NCI-H1930 (cell line): ENCODE results near the gene MOB1A.
"Not testable (repeated sequence)": the region's sequence is repeated elsewhere in the genome, so short reads cannot be mapped to it uniquely, and the experiment has no call there.

Experiments used
- DNase-seq, 2 experiments: peaks; one replicate each; lab custom pipeline; 2025; lab: John Stamatoyannopoulos, UW

Gene MOB1A

DNA sequence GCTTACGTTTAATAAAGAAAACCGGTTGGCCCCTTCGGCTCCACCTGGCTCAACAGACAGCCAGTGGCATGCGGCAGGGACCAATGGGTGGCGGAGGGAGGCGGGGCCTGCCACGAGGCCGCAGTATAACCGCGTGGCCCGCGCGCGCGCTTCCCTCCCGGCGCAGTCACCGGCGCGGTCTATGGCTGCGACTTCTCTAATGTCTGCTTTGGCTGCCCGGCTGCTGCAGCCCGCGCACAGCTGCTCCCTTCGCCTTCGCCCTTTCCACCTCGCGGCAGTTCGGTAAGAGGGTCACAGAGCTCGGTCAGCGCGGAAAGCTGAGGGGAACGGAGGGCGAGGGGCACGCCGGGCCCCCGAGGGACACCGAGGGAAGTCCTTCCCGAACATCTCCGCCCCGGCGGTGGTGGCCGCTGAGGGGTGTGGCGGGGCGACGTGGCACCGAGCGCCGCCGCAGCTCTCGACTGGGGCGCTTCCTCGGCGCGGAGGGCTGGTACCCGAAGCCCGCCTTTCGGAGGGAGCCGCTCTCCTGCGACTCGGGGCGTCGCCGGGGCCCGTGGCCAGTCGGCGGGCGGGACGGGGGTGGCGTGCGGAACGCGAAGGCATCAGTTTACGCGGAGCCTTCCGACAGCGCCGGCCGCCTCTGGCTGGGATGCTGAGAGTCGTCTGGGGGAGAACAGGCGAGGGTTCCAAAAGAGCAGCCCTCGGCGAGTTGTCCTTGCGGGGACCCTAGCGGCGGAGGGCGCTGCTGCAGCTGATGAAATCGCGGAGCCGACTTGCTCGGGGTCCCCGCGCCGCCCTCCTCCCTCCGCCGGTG is 20.0 kb upstream of the MOB1A start, which contains the start of gene MTHFD2:
TSS of gene MTHFD2 (plus strand) at position 155 of the 814 bp plus-strand sequence. CDS start at position 182, 27 bp downstream.
- peak; percentile 89 to 92 for DNase-seq

DNA sequence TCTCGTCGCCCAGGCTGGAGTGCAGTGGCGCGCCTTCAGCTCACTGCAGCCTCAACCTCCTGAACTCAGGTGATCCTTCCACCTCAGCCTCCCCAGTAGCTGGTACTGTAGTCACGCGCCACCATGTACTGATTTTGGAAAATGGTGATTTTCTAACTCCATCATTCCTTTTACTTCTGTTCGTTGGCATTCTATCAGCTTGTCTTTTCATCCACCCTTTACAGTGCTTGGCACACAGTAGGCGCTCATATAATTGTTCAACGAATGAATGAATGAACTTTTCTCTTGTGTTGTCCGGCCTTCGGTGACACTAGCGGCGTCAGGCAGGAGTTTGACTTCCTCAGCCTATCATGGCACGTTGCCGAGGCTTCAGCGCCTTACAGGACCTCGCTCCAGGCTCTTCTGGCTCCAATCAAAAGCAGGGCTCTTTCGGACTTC is 19.4 kb upstream of the MOB1A start:
- no peak for DNase-seq

DNA sequence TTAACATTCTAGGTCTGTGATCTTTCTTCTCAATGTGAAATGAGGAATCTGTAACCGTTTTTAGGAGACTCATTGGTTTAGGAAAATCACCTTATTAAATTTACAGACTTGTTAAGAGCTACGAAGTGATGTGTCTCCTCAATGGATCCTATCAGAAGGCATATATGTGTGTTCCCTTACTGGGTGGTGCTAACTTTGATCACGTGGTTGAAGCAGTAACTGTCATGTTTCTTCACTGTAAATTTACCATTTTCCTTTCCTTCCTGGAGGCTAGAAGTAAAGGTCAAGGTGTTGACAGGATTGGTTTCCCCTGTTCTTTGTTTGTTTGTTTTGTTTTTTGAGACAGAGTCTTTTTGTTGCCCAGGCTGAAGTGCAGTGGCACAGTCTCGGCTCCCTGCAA is 18.4 kb upstream of the MOB1A start:
- no peak for DNase-seq

DNA sequence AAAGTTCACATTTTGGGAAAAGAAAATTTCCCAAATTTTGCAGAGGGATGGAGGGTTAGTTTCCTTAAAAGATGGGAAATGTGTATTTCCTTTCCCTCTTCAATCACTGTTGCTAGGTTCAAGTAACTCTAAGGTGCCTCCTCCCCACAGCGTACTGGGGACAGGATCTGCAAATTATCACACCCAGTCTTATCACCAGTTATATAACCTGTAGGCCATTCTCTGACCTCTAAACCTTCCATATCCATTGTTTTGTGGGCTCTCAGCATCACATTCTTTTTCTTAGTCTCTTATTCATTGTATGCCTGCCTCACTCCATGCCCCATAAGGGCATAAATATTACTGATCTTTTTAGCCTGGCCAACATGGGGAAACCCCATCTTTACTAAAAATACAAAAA is 16.1 kb upstream of the MOB1A start:
- DNase-seq, result no peak

DNA sequence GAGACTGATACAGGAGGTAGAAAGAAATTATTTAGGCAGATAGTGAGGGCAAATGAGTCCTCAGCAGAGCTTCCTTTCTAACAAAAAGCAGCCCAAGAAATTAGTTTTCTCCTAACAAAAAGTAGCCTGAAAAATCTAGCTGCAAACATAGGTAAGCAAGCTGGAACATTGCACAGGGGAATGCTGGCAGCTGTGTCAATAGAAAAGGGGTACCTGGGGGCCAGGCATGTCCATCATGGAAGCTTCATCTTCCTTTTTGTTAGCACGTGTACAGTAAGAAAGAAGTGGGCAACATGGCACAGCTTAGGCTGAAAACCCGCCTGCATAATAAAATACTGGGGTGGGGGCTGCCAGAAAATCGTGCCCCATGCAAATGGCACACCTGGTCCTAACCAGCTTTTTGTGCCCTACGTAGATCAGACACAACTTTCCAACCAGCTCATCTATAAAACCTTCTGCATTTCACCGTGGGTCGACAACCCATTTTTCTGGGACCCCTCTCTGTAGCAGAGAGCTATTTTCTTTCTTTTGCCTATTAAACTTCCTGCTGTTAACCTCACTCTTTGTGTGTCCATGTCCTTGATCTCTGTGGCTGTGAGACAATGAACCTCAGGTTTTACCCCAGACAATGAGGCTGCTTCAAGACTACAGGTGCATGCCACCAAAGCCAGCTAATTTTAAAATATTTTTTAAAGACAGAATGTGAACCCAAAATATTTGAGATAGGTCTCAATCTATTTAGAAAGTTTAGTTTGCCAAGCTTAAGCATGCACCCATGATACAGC is 13.1 kb upstream of the MOB1A start:
- DNase-seq, result peak in 1 of 2 experiments; percentile 28

DNA sequence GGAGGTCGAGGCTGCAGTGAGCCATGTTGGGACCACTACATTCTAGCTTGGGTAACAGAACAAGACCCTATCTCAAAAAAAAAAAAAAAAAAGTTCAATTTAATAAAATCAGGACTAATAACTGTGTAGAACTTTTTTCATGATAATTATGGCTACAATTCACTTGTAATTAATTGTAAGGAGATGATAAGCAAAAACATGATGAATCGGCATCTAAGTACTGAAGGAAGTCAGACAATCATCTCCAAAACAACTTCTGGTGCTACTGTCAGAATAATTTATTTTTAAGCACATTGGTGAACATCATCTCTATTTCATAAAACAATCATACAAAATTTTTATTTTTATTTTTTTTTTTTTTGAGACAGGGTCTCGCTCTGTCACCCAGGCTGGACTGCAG is 10.0 kb upstream of the MOB1A start:
- no peak for DNase-seq

DNA sequence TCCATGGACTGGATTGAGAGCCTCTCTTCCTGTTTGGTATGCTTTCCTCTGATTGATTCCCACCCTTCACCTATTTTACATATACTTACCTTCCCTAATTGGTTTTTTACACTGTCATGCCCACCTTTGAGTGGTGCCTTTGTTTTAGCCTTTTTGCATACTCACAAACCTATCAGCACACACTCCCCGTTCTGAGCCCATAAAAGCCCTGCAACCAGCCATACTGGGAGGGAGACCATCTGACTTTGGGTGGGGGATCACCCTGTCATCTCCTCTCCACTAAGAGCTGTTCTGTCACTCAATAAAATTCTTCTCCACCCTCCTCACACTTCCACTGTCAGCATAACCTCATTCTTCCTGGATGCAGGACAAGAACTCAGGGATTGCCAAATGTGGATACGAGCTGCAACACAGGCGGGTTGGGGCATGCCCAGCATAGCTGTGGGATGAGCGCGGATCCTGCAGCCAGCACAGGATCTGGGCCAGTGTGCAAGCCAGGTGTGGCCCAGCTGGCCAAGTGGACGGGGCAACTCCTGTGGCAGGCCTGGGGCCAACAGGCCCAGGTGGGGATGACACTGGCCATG is 9.4 kb upstream of the MOB1A start:
- no peak for DNase-seq

DNA sequence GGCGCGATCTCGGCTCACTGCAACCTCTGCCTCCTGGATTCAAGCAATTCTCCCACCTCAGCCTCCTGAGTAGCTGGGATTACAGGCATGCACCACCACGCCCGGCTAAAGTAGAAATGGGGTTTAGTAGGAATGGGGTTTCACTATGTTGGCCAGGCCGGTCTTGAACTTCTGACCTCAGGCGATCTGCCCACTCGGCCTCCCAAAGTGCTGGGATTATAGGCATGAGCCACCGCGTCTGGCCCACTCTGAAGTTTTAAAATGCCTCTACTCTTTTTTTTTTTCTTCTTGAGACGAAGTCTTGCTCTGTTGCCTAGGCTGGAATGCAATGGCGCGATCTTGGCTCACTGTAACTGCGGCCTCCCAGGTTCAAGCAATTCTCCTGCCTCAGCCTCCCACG is 8.0 kb upstream of the MOB1A start:
- DNase-seq, result not testable (repeated sequence)

DNA sequence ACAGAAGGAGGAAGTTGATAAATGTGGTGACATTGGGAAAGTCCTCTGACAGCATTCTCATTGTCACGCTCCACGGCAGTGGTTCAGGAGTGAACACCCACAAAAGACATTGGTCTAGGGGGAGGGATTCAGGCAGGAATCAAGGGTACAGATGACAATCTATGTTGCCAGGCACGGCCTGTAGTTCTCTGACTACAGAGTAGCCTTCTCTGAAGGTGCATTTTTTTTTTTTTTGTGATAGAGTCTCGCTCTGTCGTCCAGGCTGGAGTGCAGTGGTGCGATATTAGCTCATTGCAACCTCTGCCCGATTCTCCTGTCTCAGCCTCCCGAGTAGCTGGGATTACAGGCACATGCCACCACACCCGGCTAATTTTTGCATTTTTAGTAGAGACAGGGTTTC is 7.4 kb upstream of the MOB1A start:
- no peak for DNase-seq

DNA sequence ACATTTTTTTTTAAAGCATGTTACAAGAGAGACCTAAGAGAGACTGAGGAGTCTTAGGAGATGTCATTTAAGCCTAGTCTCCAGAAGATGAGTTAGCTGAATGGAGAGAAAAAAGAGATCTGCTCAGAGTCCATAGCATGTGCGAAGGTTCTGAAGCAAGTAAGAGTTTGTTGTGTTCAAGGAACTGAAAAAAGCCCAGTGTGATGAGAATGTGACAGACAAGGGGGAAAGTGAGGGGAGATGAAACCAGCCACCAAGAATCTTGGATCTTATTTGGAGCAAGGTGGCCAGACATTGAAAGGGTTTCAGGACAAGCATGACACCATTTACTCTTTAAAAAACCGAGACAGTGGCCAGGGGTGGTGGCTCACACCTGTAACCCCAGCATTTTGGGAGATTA is 5.2 kb upstream of the MOB1A start:
- DNase-seq, result no peak

DNA sequence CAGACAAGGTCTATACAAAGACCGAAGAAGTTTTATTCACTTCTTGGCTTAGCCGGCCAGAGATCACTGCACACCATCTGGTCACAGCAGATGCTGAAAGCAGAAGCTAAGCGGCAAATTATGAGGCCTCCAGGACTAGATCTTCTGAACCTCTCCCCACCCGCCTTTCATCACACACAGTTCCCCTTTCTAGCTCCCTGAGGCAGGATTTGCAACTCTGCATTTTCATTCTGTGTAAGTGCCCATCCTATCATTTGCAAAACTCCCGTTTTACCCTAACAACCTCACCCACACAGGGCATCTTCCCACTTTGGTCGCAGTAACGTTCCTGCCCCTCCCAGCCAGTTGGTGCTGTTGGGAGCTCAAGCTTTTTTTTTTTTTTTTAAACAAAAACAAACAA is 3.1 kb upstream of the MOB1A start:
- no peak for DNase-seq

DNA sequence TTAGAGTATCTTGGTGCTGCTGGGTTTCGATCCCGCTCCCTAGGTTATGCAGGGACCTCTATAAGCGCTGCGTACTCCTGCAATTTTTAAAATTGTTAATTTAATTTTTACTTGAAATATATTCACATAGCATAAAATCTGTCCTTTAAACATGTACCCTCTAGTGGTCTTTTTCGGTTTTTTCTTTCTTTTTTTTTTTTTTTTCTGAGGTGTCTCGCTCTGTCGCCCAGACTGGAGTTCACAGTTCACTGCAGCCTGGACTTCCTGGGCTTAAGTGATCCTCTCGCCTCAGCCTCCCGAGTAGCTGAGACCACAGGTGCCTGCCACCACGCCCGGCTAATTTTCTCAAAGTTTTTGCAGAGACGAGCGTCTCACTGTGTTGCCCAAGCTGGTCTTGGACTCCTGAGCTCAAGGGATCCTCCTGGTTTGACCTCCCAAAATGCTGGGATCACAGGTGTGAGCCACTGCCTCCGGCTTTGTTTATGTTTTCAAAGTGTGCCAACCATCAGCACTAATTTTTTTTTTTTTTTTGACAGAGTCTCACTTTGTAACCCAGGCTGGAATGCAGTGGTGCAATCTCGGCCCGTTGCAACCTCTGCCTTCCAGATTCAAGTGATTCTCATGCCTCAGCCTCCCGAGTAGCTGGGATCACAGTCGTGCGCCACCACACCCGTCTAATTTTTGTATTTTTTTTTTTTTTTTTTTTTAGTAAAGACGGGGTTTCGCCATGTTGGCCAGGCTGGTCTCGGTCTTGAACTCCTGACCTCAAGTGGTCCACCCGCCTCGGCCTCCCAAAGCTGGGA is 585 bp upstream of the MOB1A start:
- DNase-seq, result no peak

DNA sequence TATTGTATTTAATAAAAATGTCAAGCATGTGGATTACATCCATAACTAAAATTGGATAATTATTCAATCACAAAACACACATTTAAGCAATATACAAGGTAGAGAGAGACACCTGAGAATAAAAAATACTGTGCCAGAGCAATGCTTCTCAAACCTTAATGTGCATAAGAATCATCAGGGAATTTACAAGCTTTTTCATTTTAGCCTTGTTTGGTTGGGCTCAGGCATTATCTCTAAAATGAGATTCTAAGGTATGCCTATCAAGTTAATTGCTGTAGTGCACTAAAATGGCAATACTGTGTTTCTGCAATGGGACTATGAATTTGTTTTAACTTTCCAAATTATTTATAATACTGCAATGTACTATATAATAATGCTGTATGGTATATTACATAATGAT is 983 bp downstream of the MOB1A start:
- DNase-seq, result no peak

DNA sequence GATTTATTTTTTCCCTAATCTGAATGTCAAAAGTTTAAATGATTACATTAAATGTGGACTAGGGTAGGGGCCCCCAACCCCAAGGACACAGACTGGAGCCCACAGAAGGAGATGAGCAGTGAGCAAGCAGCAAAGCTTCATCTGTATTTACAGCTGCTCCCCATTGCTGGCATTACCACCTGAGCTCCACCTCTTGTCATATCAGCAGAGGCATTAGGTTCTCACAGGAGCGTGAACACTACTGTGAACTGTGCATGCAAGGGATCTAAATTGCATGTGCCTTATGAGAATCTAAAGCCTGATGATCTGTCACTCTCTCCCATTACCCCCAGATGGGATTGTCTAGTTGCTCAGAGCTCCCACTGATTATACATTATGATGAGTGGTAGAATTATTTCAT is 3.8 kb downstream of the MOB1A start:
- no peak for DNase-seq

DNA sequence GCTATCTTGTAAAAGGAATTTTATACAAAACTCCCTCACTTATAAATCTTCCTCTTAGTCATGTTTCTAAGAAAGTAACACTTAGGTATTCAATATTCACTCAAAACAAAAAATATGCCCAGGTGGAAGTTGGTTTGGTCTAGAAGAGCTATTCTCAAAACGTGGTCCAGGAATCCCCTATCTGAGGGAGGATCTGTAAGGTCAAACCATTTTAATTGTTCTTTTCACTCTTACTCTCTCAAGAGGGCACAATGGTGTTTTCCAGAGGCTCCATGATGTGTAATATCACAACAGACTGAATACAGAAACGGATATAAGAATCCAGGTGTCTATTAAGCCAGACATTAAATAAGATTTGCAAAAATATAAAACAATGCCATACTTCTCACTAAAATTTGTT is 9.9 kb downstream of the MOB1A start:
- DNase-seq, result no peak

DNA sequence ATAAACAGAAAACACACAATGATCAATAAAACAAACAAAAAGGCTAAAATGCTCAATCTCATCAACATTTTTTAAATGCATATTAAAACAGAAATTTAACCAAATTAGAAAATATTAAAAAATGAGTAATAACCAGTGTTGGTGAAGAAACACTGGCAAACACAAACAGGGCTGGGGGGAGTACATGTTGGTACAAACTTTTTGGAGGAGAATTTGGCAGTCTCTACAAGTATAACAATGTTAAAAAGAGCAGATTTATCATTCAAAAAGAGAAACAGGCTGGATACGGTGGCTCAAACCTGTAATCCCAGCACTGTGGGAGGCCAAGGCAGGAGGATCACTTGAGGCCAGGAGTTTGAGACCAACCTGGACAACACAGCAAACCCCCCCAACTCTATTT is 13.9 kb downstream of the MOB1A start:
- no peak for DNase-seq

DNA sequence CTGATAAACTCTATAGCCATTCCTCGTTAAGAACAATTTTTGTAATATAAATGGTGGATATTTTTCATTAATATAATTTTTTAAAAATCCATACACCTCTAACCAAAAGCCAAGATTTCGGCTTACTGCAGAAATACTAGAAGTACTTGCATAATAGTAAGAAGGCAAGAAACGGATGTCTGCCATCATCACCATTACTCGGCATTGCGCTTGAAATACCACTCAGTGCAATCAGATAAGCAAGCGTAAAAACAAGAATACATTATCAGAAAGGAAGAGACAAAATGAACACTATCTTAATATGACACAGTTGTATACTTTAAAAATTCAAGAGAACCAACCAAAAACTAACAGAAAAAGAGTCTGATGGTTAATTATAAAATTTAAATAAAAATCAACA is 15.7 kb downstream of the MOB1A start:
- no peak for DNase-seq

DNA sequence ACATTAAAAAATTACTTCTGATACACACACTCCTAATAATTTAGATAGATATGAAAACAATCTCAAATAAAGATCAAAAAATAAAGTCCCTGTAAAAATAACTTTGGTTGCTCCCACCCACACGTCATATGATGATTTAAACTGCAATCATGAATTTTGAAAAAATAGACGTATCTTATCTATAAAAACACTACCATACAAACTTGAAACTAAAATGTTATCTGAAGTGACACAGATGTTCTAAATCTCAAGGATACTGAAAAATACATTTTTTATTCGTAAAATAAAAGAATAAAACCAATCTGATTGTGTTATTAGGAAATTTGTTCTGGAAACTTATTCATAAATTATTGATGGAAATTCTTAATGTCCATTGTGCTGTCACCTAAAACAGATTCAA is 22.8 kb downstream of the MOB1A start:
- no peak for DNase-seq

DNA sequence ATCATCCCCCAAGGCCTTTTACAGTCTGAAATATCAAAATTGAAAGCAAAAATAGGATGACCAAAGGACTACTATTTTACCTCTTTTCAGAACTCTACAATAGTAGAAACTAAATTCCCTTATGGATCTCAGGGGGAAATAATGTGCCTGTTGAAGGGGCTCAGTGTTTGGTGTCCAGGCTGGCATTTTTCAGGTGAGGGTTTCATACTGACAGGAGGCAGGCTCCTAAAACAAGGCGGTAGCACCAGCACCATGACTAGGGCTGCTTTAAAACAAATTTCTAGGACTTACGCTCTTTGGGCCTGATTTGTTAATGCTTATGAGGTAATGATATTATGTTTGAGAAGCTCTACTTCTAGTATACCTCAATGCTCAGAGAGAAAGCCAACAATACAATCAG is 25.7 kb downstream of the MOB1A start:
- no peak for DNase-seq

DNA sequence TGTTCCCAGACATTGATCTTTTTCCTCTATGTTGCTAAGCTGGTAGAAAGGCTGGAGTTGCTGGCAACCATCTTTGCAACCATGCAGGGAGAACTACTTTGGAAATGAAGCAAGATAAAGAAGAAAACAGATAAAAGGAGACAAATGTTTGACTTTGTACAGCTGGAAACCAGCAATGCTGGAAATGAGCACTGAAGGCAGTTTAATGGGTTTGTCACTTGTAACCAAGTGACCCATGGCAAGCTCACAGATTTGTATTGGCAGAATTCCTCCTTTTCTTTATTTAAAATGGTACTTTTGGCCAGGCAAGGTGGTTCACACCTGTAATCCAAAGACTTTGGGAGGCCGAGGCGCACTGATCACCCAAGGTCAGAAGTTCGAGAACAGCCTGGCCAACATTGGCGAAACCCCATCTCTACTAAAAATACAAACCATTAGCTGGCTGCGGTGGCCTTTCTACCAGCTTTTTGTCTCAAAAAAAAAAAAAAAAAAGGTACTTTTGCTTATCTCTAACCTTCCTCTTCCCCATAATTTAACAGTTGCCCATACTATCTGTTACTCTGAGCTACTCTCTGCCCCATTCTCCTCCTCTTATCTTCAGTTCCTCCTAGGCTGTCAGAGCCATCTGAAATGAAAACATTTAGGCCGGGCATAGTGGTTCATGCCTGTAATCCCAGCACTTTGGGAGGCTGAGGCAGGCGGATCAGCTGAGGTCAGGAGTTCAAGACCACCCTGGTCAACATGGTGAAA is 28.9 kb downstream of the MOB1A start:
- no peak for DNase-seq

DNA sequence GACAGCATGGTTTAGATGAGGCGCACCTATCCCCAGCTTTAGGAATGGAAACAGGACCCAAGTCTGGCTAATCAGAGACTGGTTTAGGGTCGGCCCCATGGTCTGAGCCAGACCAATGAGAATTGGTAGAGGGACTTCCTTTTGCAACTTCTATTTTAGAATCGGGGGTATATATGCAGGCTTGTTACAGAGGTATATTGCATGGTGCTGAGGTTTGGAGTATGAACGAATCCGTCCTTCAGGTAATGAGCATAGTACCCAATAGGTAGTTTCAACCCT is 29.5 kb downstream of the MOB1A start:
- no peak for DNase-seq
